HG03103 (cell line): ENCODE data around the gene CTSK.

ENCODE experiments used
- ATAC-seq: cut with Tn5 transposase; IDR thresholded peaks from one replicate; pipeline ENCODE4 v1.9.1; 2021; ENCODE audit warnings: low read depth; ENCODE audit not compliant: unreplicated experiment

The CTSK gene

GRCh38 chr1:150763018-150763417 lies 45.0 kb downstream of the CTSK start:
- no peak for ATAC-seq

DNA sequence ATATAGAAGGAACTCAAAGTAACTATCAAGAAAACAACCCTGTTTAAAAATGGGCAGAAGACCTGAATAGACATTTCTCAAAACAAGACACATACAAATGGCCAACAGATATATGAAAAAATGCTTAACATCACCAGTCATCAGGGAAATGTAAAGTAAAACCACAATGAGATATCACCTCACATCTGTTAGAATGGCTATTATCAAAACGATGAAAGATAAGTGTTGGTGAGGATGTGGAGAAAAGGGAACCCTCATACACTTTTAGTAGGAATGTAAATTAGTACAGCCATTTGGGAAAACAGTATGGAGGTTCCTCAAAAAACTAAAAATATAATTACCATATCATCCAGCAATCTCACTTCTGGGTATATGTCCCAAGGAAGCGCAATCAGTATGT lies 45.5 kb downstream of the CTSK start:
- ATAC-seq = no peak

- no peak for ATAC-seq
These were observed 46.3 kb downstream of the CTSK start for GRCh38 chr1:150761801-150762200.

DNA sequence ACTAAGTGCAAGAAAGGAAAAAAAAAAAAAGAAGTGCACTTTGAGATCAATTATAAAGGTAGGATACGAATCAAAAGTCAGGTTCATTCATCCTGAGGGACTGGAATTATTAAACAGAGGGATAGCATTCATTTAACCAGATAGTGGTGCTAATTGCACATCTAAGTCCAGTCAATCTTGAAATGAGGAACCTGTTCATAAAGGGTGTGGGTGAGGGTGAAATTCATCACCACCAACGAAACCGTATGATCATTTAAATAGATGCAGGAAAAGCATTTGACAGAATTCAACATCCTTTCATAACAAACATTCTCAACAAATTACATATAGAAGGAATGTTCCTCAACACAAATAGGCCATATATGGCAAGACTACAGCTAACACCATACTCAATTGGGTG lies 48.0 kb downstream of the CTSK start:
- no peak for ATAC-seq

GRCh38 chr1:150753416-150753815 lies 54.6 kb downstream of the CTSK start:
- ATAC-seq = no peak

DNA sequence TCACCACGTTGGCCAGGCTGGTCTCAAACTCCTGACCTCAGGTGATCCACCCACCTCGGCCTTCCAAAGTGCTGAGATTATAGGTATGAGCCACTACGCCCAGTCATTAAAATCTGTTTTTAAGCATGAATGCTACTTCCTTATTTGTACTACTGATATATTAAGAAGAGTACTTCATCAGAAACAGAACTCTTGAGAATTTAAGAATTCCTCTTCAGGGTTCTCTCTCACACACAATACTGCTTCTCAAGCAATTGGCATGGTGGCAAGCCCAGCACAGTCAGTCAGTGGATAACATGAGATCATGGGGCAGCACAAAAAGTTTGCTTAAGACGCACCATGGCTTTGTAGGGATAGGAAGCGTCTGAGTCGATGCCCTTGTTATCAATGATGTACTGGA lies 56.6 kb downstream of the CTSK start:
- no peak for ATAC-seq

DNA sequence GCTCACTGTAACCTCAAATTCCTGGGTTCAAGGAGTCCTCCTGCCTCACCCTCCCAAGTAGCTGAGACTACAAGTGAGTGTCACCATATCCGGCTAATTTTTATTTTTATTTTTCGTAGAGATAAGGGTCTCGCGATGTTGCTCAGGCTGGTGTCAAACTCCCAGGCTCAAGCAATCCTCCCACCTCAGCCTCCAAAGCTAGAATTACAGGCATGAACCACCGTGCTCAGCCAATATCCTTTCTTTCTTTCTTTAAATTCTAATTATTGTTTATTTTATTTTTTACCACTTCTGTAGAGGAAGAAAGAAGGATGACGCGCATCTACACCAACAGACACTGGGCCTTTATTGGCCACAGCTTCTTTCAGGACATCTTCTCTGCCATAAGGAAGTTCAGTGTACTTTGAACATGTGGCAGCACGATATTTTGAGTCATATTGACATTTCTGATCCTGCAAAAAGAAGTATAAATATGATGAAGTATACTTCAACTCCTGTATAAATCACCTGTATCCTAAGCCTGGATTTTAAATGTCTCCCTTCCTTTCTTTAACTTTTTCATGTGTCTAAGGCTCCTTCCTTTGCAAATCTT lies 58.2 kb downstream of the CTSK start:
- ATAC-seq = no peak

- no peak for ATAC-seq
These were observed 59.0 kb downstream of the CTSK start for GRCh38 chr1:150748878-150749719.
